H1 (cell line): ENCODE data around the gene MAPRE3. TPM values are rescaled to one million over a fixed set of nuclear protein-coding genes. Genes with fewer than 3 reads are reported as not detected.

Experiments
- CTCF ChIA-PET: fragments of 300-600 bp; sonication (Branson Sonifier 250); formaldehyde crosslinking; loops from one replicate; lab custom pipeline; 2021; ENCODE audit not compliant: partially characterized antibody; lab: Charles Lee
- POLR2A ChIA-PET: fragments of 300-600 bp; sonication (Branson Sonifier 250); formaldehyde crosslinking; loops from one replicate; lab custom pipeline; 2021; ENCODE audit warnings: inconsistent platforms; ENCODE audit not compliant: partially characterized antibody; lab: Charles Lee
- DNase-seq, 2 experiments: peaks; one replicate each; pipeline versions ENCODE4 v3.0.0 to v3.0.0-alpha.2; 2010 to 2022; ENCODE audit warnings: low spot score in 2 of 2, low read depth in 1 of 2, mixed read lengths in 1 of 2
- FAIRE-seq: peaks from 2 replicates; lab custom pipeline; 2011; peaks lifted over from hg19 to GRCh38; lab: Jason Lieb, UNC
- H2AFZ ChIP-seq: 2 replicates; pipeline ENCODE4 v1.8.1; 2012; ENCODE audit warnings: low read length, inconsistent platforms
- H2AK5ac ChIP-seq: 2 replicates; pipeline ENCODE4 v1.6.1; 2013; ENCODE audit warnings: low read depth, low read length
- H2BK120ac ChIP-seq: replicated peaks from 2 replicates; pipeline ENCODE3; 2013; ENCODE audit warnings: low read depth, low read length, inconsistent platforms
- H2BK12ac ChIP-seq: 2 replicates; pipeline ENCODE4 v1.6.1; 2013; ENCODE audit warnings: low read depth, low read length
- H2BK15ac ChIP-seq: 2 replicates; pipeline ENCODE4 v1.6.1; 2013; ENCODE audit warnings: low read length
- H2BK20ac ChIP-seq: 2 replicates; pipeline ENCODE4 v1.6.1; 2013; ENCODE audit warnings: low read length
- H2BK5ac ChIP-seq: 2 replicates; pipeline ENCODE4 v1.6.1; 2013; ENCODE audit warnings: low read depth, low read length
- H3K14ac ChIP-seq: 2 replicates; pipeline ENCODE4 v1.6.1; 2013; ENCODE audit warnings: inconsistent platforms; ENCODE audit not compliant: insufficient read length
- H3K18ac ChIP-seq: 2 replicates; pipeline ENCODE4 v1.6.1; 2013; ENCODE audit warnings: low read length; ENCODE audit errors: extremely low read depth
- H3K23ac ChIP-seq: 2 replicates; pipeline ENCODE4 v1.6.1; 2013; ENCODE audit warnings: inconsistent platforms; ENCODE audit not compliant: insufficient read length
- H3K23me2 ChIP-seq: 2 replicates; pipeline ENCODE4 v1.6.1; 2013; ENCODE audit warnings: low read depth, low read length
- H3K27ac ChIP-seq: 2 replicates; pipeline ENCODE4 v1.6.1; 2011; ENCODE audit warnings: low read depth, low read length, inconsistent platforms
- H3K27me3 ChIP-seq, 4 experiments: replicated peaks in 1 of 4; 1 replicate in 1 of 4; 2 replicates in 3 of 4; pipeline versions ENCODE4 v1.6.1 to v1.8.1; 2011 to 2013; ENCODE audit warnings: low read length in 3 of 4, mild to moderate bottlenecking in 3 of 4, inconsistent platforms in 2 of 4, mixed read lengths in 2 of 4, moderate library complexity in 1 of 4; ENCODE audit not compliant: control insufficient read depth in 3 of 4, insufficient read depth in 3 of 4; ENCODE audit errors: extremely low read depth in 1 of 4
- H3K36me3 ChIP-seq, 4 experiments: 2 replicates each; pipeline versions ENCODE4 v1.6.1 to v1.8.1; 2011 to 2013; ENCODE audit warnings: mild to moderate bottlenecking in 4 of 4, low read length in 3 of 4, moderate library complexity in 2 of 4, control low read depth in 1 of 4, inconsistent platforms in 1 of 4; ENCODE audit not compliant: insufficient read depth in 4 of 4, control insufficient read depth in 2 of 4
- H3K4ac ChIP-seq: replicated peaks from 2 replicates; pipeline ENCODE3; 2013; ENCODE audit warnings: low read length, low read depth, mixed read lengths, inconsistent platforms; ENCODE audit not compliant: insufficient read length
- H3K4me1 ChIP-seq, 4 experiments: replicated peaks in 1 of 4; 1 replicate in 1 of 4; 2 replicates in 3 of 4; pipeline versions ENCODE4 v1.6.1 to v1.8.1; 2011 to 2013; ENCODE audit warnings: low read length in 3 of 4, inconsistent platforms in 2 of 4, mixed read lengths in 1 of 4; ENCODE audit not compliant: insufficient read depth in 4 of 4, control insufficient read depth in 3 of 4
- H3K4me2 ChIP-seq, 2 experiments: 2 replicates each; pipeline versions ENCODE4 v1.6.1 to v1.8.1; 2011 to 2013; ENCODE audit warnings: low read depth in 2 of 2, low read length in 2 of 2, control low read depth in 1 of 2, inconsistent platforms in 1 of 2, mild to moderate bottlenecking in 1 of 2; ENCODE audit not compliant: insufficient read depth in 1 of 2
- H3K4me3 ChIP-seq, 4 experiments: fragments of 200-600, 300-600 bp in 1 of 4; sonication (generic), shearing (Covaris generic), sonication (Bioruptor Twin) in 1 of 4; 2 replicates each; pipeline versions ENCODE4 v1.5.1 to v1.8.1; 2011 to 2016; ENCODE audit warnings: low read length in 4 of 4, low read depth in 3 of 4, control low read depth in 2 of 4, inconsistent platforms in 2 of 4, mild to moderate bottlenecking in 2 of 4, mixed read lengths in 1 of 4, moderate library complexity in 1 of 4; ENCODE audit not compliant: insufficient read depth in 2 of 4; ENCODE audit errors: extremely low read depth in 1 of 4
- H3K56ac ChIP-seq: replicated peaks from 2 replicates; pipeline ENCODE3; 2013; ENCODE audit warnings: low read depth, mild to moderate bottlenecking, mixed read lengths, low read length, inconsistent platforms; ENCODE audit not compliant: insufficient read length
- H3K79me1 ChIP-seq: 2 replicates; pipeline ENCODE4 v1.6.1; 2013; ENCODE audit warnings: low read depth, low read length, control low read depth
- H3K79me2 ChIP-seq, 2 experiments: 2 replicates each; pipeline versions ENCODE4 v1.6.1 to v1.8.1; 2012 to 2013; ENCODE audit warnings: low read length in 2 of 2, mild to moderate bottlenecking in 2 of 2, inconsistent platforms in 1 of 2; ENCODE audit not compliant: insufficient read depth in 2 of 2, control insufficient read depth in 1 of 2
- H3K9ac ChIP-seq, 4 experiments: replicated peaks in 1 of 4; 1 replicate in 1 of 4; 2 replicates in 3 of 4; pipeline versions ENCODE4 v1.6.1 to v1.8.1; 2011 to 2013; ENCODE audit warnings: low read depth in 3 of 4, low read length in 3 of 4, control low read depth in 2 of 4, mild to moderate bottlenecking in 2 of 4, moderate library complexity in 2 of 4, inconsistent platforms in 1 of 4; ENCODE audit errors: extremely low read depth in 1 of 4
- H3K9me3 ChIP-seq, 2 experiments: 2 replicates each; pipeline versions ENCODE4 v1.6.1 to v1.8.1; 2012 to 2013; ENCODE audit warnings: mild to moderate bottlenecking in 2 of 2, moderate library complexity in 2 of 2, control low read depth in 1 of 2, inconsistent platforms in 1 of 2, low read depth in 1 of 2, low read length in 1 of 2, mixed read lengths in 1 of 2; ENCODE audit not compliant: insufficient read depth in 2 of 2
- H4K20me1 ChIP-seq, 2 experiments: replicated peaks in 1 of 2; 2 replicates each; pipeline versions ENCODE3 to v1.8.1; 2011 to 2013; ENCODE audit warnings: inconsistent platforms in 2 of 2, low read length in 2 of 2, mild to moderate bottlenecking in 1 of 2; ENCODE audit not compliant: insufficient read depth in 2 of 2, control insufficient read depth in 1 of 2
- H4K5ac ChIP-seq: 2 replicates; pipeline ENCODE4 v1.6.1; 2013; ENCODE audit warnings: low read length, low read depth, mixed read lengths, inconsistent platforms; ENCODE audit not compliant: insufficient read length
- H4K8ac ChIP-seq: 2 replicates; pipeline ENCODE4 v1.8.0; 2013; ENCODE audit warnings: mild to moderate bottlenecking, moderate library complexity, low read length, inconsistent platforms; ENCODE audit not compliant: insufficient read depth; ENCODE audit errors: extremely low read depth
- H4K91ac ChIP-seq: replicated peaks from 2 replicates; pipeline ENCODE3; 2013; ENCODE audit warnings: low read length, mixed read lengths, inconsistent platforms; ENCODE audit not compliant: insufficient read length
- CHD2 ChIP-seq: IDR thresholded peaks from 2 replicates; pipeline ENCODE4 v1.6.1; 2012; ENCODE audit warnings: low read length, improper control_type of control experiment
- HDAC6 ChIP-seq: IDR thresholded peaks from one replicate; pipeline ENCODE4 v1.7.1; 2012; ENCODE audit warnings: low read depth, mild to moderate bottlenecking, inconsistent platforms, low read length, moderate library complexity
- JUND ChIP-seq: IDR thresholded peaks from 2 replicates; pipeline ENCODE4 v1.6.1; 2011; ENCODE audit warnings: mild to moderate bottlenecking, improper control_type of control experiment, low read length
- SAP30 ChIP-seq: fragments of 300-600 bp; sonication (generic); IDR thresholded peaks from 2 replicates; pipeline ENCODE4 v1.7.1; 2012; ENCODE audit warnings: low read length, moderate library complexity, mild to moderate bottlenecking, inconsistent platforms; ENCODE audit not compliant: insufficient read depth, insufficient replicate concordance
- SIN3A ChIP-seq, 2 experiments: IDR thresholded peaks in 1 of 2; conservative IDR thresholded peaks in 1 of 2; 2 replicates each; pipeline ENCODE4 v1.6.1; 2011 to 2012; ENCODE audit warnings: low read length in 2 of 2, improper control_type of control experiment in 1 of 2, low read depth in 1 of 2, mild to moderate bottlenecking in 1 of 2
- SUZ12 ChIP-seq: fragments of 200-600 bp; sonication (generic); IDR thresholded peaks from 2 replicates; pipeline ENCODE4 v1.6.1; 2012; ENCODE audit warnings: mild to moderate bottlenecking, inconsistent platforms, low read length, moderate library complexity, mixed read lengths
- WGBS, 2 experiments: shearing (Covaris generic) in 1 of 2; methylation state at CpG; one replicate each; pipeline versions ENCODE4 v1.1.6 to v1.1.7; 2013 to 2015; ENCODE audit warnings: low lambda C conversion rate in 2 of 2, mixed read lengths in 2 of 2, inconsistent platforms in 1 of 2, low coverage in 1 of 2, missing lambda C conversion rate in 1 of 2; ENCODE audit not compliant: insufficient replicate concordance in 2 of 2, insufficient coverage in 1 of 2, insufficient read length in 1 of 2; ENCODE audit errors: extremely low coverage in 1 of 2, missing lambda C conversion rate in 1 of 2; 5-methylcytosine and 5-hydroxymethylcytosine counted together
- polyA plus RNA-seq, 7 experiments: library from polyadenylated mRNA; depleted of rRNA in 3 of 7; stranded (reverse) in 5 of 7; unstranded in 2 of 7; fragments of >200 nt in 5 of 7; fragments of 200-250 nt in 2 of 7; gene quantifications; 1 replicate in 5 of 7; 2 replicates in 1 of 7; 4 replicates in 1 of 7; pipeline versions ENCODE4 v1.2.1 to v1.2.3, GENCODE V29; 2011 to 2013; ENCODE audit warnings: missing spikeins in 2 of 7, mixed read lengths in 2 of 7
- total RNA-seq: library from RNA; stranded (reverse); fragmentation: NEBNext Ultra II Directional; extraction: Animal tissue kit (Norgen Biotek cat#: 25700); gene quantifications from 2 replicates; pipeline ENCODE4 v1.2.1, GENCODE V29; 2021
- TF ChIP-seq, protein P1 (sequence below): IDR thresholded peaks from 2 replicates; pipeline ENCODE4 v1.6.1; 2012; ENCODE audit warnings: low read length, inconsistent platforms
- TF ChIP-seq, protein P2 (sequence below): IDR thresholded peaks from 2 replicates; pipeline ENCODE4 v1.6.1; 2012; ENCODE audit warnings: inconsistent platforms

MAPRE3 gene
- total and polyA plus RNA-seq, 2 of the 8 experiments (the other 6 are each of a cell fraction or from before 2014, with no cell fraction given), result 4.9 to 6.6 TPM

DNA sequence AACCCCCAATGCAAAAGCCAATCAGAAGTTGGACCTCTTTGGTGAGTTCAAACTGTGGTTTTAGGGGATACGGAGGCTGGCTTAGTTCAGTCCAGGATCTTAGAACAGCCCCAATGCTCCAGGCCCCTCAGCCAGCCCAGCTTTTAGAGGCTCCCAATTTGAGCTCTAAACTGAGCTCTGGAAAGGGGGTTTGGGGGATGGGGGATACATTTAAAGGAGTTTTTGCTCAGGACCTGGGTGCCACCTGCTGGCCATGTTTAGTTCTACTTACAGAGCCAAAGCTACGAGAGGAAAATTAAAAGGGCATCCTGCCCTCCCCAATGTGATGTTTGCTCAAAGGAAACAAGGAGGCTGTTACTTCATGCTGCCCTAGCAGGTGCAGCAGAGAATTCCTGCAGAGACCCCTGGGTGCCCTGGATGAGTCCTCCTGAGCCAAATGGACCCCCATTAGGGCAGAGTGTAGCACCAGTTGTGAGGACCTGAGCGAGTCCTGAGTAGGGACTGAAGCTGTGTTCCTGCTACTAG lies 46.4 kb downstream of the MAPRE3 start:
- no peak overlapping the region for H4K5ac ChIP-seq
- no peak overlapping the region for H4K8ac ChIP-seq
- H2BK20ac ChIP-seq, result no peak overlapping the region
- H3K4me1 ChIP-seq, result peaks cover 3 to 6% (median 5%) of the 10 kb centered on the region in 4 experiments; a peak in 6 of 7 replicates
- H3K9ac ChIP-seq, result no peak overlapping the region
- H2BK5ac ChIP-seq, result no peak overlapping the region
- no peak overlapping the region for H3K4me3 ChIP-seq
- no peak overlapping the region for H3K4me2 ChIP-seq
- no peaks in the 10 kb centered on the region; a peak in 2 of 7 replicates for H3K27me3 ChIP-seq
- no peak overlapping the region for H3K18ac ChIP-seq
- ChIA-PET POLR2A (interaction anchor here (0.6 to 2.6 kb wide), 9 partner anchors 33 to 541 kb away, joined by 3 to 18 read pairs (median 4); partner anchors contain the start of genes AGBL5 and MAPRE3), CTCF (interaction anchor here (0.6 to 12.3 kb wide), 43 partner anchors 9 to 719 kb away, joined by 3 to 416 read pairs (median 4); partner anchors contain the start of genes CENPA, DPYSL5, MAPRE3 and TMEM214)
- H3K4ac ChIP-seq, result no peak overlapping the region
- H3K23ac ChIP-seq, result no peak overlapping the region
- H2BK15ac ChIP-seq, result no peak overlapping the region
- H2AK5ac ChIP-seq, result no peak overlapping the region
- 43% methylated on average over 3 of the region's 3 CpGs; no CpG with 5 or more reads in 1 of the 2 experiments for WGBS, 2 experiments
- H3K79me2 ChIP-seq, result no peaks in the 10 kb centered on the region
- no peak overlapping the region for H2BK120ac ChIP-seq
- H4K20me1 ChIP-seq, result no peaks in the 10 kb centered on the region
- no peak overlapping the region for H3K27ac ChIP-seq
- H3K56ac ChIP-seq, result no peak overlapping the region
- DNase-seq, result peak; percentile 61 to 85
- H3K23me2 ChIP-seq, result no peaks in the 10 kb centered on the region
- no peaks in the 10 kb centered on the region for H3K79me1 ChIP-seq
- H3K36me3 ChIP-seq, result 0 out of 8 replicates have a peak, but pooled peaks cover 0 to 3% (median 0%) of the 10 kb centered on the region in 4 experiments
- peak; percentile 95 for FAIRE-seq
- no peak overlapping the region; the same call in 1 of the 2 replicates for H2BK12ac ChIP-seq
- no peak overlapping the region for H2AFZ ChIP-seq
- H3K14ac ChIP-seq, result no peak overlapping the region
- H4K91ac ChIP-seq, result no peak overlapping the region
- peaks cover 15 to 16% of the 10 kb centered on the region in 2 experiments for H3K9me3 ChIP-seq
- TF ChIP-seq JUND (no peak), SAP30 (no peak), SIN3A (conservative IDR thresholded peaks at IDR 0.05 in 1 of 2, IDR thresholded peaks at IDR 0.05 in 1 of 2; ENCODE audit: low read depth in 1 of 2, low read length in 2 of 2) (no peak; a peak in 1 of 4 replicates), SUZ12 (no peak), HDAC6 (no peak), CHD2 (peak; percentile 61; the same call in 1 of the 2 replicates)
- TF ChIP-seq, protein P1, sequence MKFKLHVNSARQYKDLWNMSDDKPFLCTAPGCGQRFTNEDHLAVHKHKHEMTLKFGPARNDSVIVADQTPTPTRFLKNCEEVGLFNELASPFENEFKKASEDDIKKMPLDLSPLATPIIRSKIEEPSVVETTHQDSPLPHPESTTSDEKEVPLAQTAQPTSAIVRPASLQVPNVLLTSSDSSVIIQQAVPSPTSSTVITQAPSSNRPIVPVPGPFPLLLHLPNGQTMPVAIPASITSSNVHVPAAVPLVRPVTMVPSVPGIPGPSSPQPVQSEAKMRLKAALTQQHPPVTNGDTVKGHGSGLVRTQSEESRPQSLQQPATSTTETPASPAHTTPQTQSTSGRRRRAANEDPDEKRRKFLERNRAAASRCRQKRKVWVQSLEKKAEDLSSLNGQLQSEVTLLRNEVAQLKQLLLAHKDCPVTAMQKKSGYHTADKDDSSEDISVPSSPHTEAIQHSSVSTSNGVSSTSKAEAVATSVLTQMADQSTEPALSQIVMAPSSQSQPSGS, result no peak
- TF ChIP-seq, protein P2, sequence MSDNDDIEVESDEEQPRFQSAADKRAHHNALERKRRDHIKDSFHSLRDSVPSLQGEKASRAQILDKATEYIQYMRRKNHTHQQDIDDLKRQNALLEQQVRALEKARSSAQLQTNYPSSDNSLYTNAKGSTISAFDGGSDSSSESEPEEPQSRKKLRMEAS, result no peak
